A673 (cell line): ENCODE data around the gene SLC22A5. TPM values are rescaled to one million over a fixed set of nuclear protein-coding genes. Genes with fewer than 3 reads are reported as not detected.

Experiments used
- BruUV-seq: library from RNA; stranded (reverse); fragments of 400-500 nt; replicated peaks from 2 replicates; lab custom pipeline; 2021; lab: Mats Ljungman, UMichigan
- CTCF ChIA-PET: fragments of 300-600 bp; sonication (Branson Sonifier 250); formaldehyde crosslinking; loops from one replicate; lab custom pipeline; 2022; ENCODE audit warnings: antibody characterized with exemption; lab: Charles Lee
- POLR2A ChIA-PET: fragments of 300-600 bp; sonication (Branson Sonifier 250); formaldehyde crosslinking; loops from one replicate; lab custom pipeline; 2022; ENCODE audit warnings: antibody characterized with exemption; ENCODE audit not compliant: low non-redundant PET; lab: Charles Lee
- DNase-seq: peaks from one replicate; pipeline ENCODE4 v3.0.0-alpha.2; 2015; ENCODE audit warnings: low spot score
- H3K27ac ChIP-seq: fragments of 200-600 bp; sonication (generic); 2 replicates; pipeline ENCODE4 v1.5.1; 2016; ENCODE audit warnings: mixed run types, low read depth, mild to moderate bottlenecking, mixed read lengths, antibody characterized with exemption, low read length; ENCODE audit not compliant: poor library complexity, severe bottlenecking
- H3K27me3 ChIP-seq: fragments of 200-600 bp; sonication (generic); replicated peaks from 2 replicates; pipeline ENCODE4 v1.6.1; 2017; ENCODE audit warnings: mixed run types, low read depth, mild to moderate bottlenecking, mixed read lengths, antibody characterized with exemption, low read length; ENCODE audit not compliant: insufficient read depth, poor library complexity
- H3K36me3 ChIP-seq: fragments of 200-600 bp; sonication (generic); 2 replicates; pipeline ENCODE4 v1.6.1; 2016; ENCODE audit warnings: mixed run types, mild to moderate bottlenecking, mixed read lengths, antibody characterized with exemption, low read length; ENCODE audit not compliant: insufficient read depth, poor library complexity, severe bottlenecking
- H3K4me1 ChIP-seq: fragments of 200-600 bp; sonication (generic); 2 replicates; pipeline ENCODE4 v1.6.1; 2017; ENCODE audit warnings: mixed run types, mild to moderate bottlenecking, mixed read lengths, antibody characterized with exemption, low read length; ENCODE audit not compliant: insufficient read depth, poor library complexity, severe bottlenecking
- H3K4me3 ChIP-seq: fragments of 200-600 bp; sonication (generic); 2 replicates; pipeline ENCODE4 v1.5.1; 2016; ENCODE audit warnings: low read depth, mixed run types, mild to moderate bottlenecking, mixed read lengths, low read length; ENCODE audit not compliant: poor library complexity, severe bottlenecking
- H3K9me3 ChIP-seq: fragments of 200-600 bp; sonication (generic); 2 replicates; pipeline ENCODE4 v1.6.1; 2016; ENCODE audit warnings: mixed run types, low read depth, mild to moderate bottlenecking, mixed read lengths, antibody characterized with exemption, low read length; ENCODE audit not compliant: poor library complexity, severe bottlenecking
- CTCF ChIP-seq: fragments of 300-800, 200-600 bp; sonication (generic); conservative IDR thresholded peaks from 2 replicates; pipeline ENCODE4 v1.5.1; 2017; ENCODE audit warnings: low read depth, mild to moderate bottlenecking, antibody characterized with exemption, low read length, moderate library complexity, mixed read lengths
- EZH2 ChIP-seq: fragments of 200-600 bp; sonication (generic); IDR thresholded peaks from 2 replicates; pipeline ENCODE4 v1.6.1; 2017; ENCODE audit warnings: borderline replicate concordance, low read depth, mild to moderate bottlenecking, mixed read lengths, antibody characterized with exemption, low read length; ENCODE audit not compliant: poor library complexity, severe bottlenecking
- intact Hi-C: fragments of 100-400 bp; cut with micrococcal nuclease; formaldehyde crosslinking; loops from one replicate; pipeline ENCODE4 v1.10.0; 2022; ENCODE audit not compliant: unreplicated experiment
- total RNA-seq: library from RNA; stranded (reverse); gene quantifications from 2 replicates; pipeline ENCODE4 v1.2.3, GENCODE V29; 2021

The SLC22A5 gene
- total RNA-seq, 1 experiment from 2014 or later, result 3.0 TPM

GRCh38 chr5:132391247-132391646 is 21.7 kb downstream of the SLC22A5 start:
- no TSS peak for BruUV-seq
- Histone ChIP-seq H3K4me1 (no peaks in the 10 kb centered on the region), H3K27ac (no peak overlapping the region), H3K36me3 (no peaks in the 10 kb centered on the region), H3K4me3 (no peak overlapping the region), H3K27me3 (no peaks in the 10 kb centered on the region), H3K9me3 (no peaks in the 10 kb centered on the region)
- TF ChIP-seq CTCF (no peak), EZH2 (no peak)
- ChIA-PET POLR2A (no interaction called here), CTCF (no interaction called here)
- no peak for DNase-seq
- intact Hi-C loops, result no loop called here

- ChIA-PET CTCF (no interaction called here), POLR2A (no interaction called here)
- Histone ChIP-seq H3K27ac (no peak overlapping the region), H3K36me3 (no peaks in the 10 kb centered on the region), H3K4me3 (no peak overlapping the region), H3K9me3 (no peaks in the 10 kb centered on the region), H3K4me1 (no peaks in the 10 kb centered on the region), H3K27me3 (no peaks in the 10 kb centered on the region)
- BruUV-seq, result no TSS peak
- intact Hi-C loops, result no loop called here
- TF ChIP-seq CTCF (no peak), EZH2 (no peak)
- no peak for DNase-seq
Observed at GRCh38 chr5:132391870-132392269, 22.4 kb downstream of the SLC22A5 start.

GRCh38 chr5:132392411-132392810 is 22.9 kb downstream of the SLC22A5 start:
- no peaks in the 10 kb centered on the region for H3K4me1 ChIP-seq
- intact Hi-C loops, result no loop called here
- POLR2A ChIA-PET, result no interaction called here
- CTCF ChIA-PET, result no interaction called here
- H3K27ac ChIP-seq, result no peak overlapping the region
- H3K9me3 ChIP-seq, result no peaks in the 10 kb centered on the region
- H3K4me3 ChIP-seq, result no peak overlapping the region
- BruUV-seq, result no TSS peak
- no peak for DNase-seq
- H3K36me3 ChIP-seq, result no peaks in the 10 kb centered on the region
- peaks cover 3% of the 10 kb centered on the region for H3K27me3 ChIP-seq
- no peak for TF ChIP-seq EZH2
- no peak for TF ChIP-seq CTCF
